HG02798 (cell line): Measurements from ENCODE around the gene TRPV2.
"Not testable (repeated sequence)": the region's sequence is repeated elsewhere in the genome, so short reads cannot be mapped to it uniquely, and the experiment has no call there.

ENCODE experiments used
- ATAC-seq: cut with Tn5 transposase; IDR thresholded peaks from one replicate; pipeline ENCODE4 v1.9.1; 2021; ENCODE audit warnings: mild to moderate bottlenecking; ENCODE audit not compliant: unreplicated experiment, poor library complexity

Gene TRPV2

GRCh38 chr17:16434662-16435061 lies 19.3 kb downstream of the TRPV2 start:
- ATAC-seq, result no peak

- ATAC-seq, result no peak
These were observed 20.8 kb downstream of the TRPV2 start for GRCh38 chr17:16435925-16436886.

GRCh38 chr17:16437083-16437482 lies 21.7 kb downstream of the TRPV2 start:
- ATAC-seq, result no peak

GRCh38 chr17:16438173-16438556 lies 22.8 kb downstream of the TRPV2 start:
- ATAC-seq, result no peak

- ATAC-seq, result peak; percentile 87
These were observed 23.4 kb downstream of the TRPV2 start for GRCh38 chr17:16438557-16439302.

- peak; percentile 3 for ATAC-seq
These were observed 24.0 kb downstream of the TRPV2 start for GRCh38 chr17:16439303-16439791.

- ATAC-seq, result no peak
These were observed 24.5 kb downstream of the TRPV2 start for GRCh38 chr17:16439811-16440351.

GRCh38 chr17:16440354-16440753 lies 25.0 kb downstream of the TRPV2 start:
- not testable (repeated sequence) for ATAC-seq

GRCh38 chr17:16440901-16441629 lies 25.7 kb downstream of the TRPV2 start:
- ATAC-seq, result no peak

- no peak for ATAC-seq
These were observed 26.8 kb downstream of the TRPV2 start for GRCh38 chr17:16442141-16442540.

GRCh38 chr17:16442594-16443510 lies 27.5 kb downstream of the TRPV2 start:
- no peak for ATAC-seq

- ATAC-seq, result no peak
These were observed 28.3 kb downstream of the TRPV2 start for GRCh38 chr17:16443511-16444257.

GRCh38 chr17:16444258-16444886 lies 29.0 kb downstream of the TRPV2 start:
- ATAC-seq, result no peak

- no peak for ATAC-seq
These were observed 31.1 kb downstream of the TRPV2 start for GRCh38 chr17:16446338-16446983.

GRCh38 chr17:16447676-16448075 lies 32.3 kb downstream of the TRPV2 start:
- no peak for ATAC-seq

GRCh38 chr17:16448490-16448889 lies 33.1 kb downstream of the TRPV2 start:
- no peak for ATAC-seq

GRCh38 chr17:16449121-16449570 lies 33.8 kb downstream of the TRPV2 start:
- ATAC-seq, result no peak
